K562 (cell line): ENCODE results near the gene OR52I2. TPM values are rescaled to one million over a fixed set of nuclear protein-coding genes. Genes with fewer than 3 reads are reported as not detected.

ENCODE experiments used
- DMBX1 ChIP-seq: fragments of 250-450 bp; sonication (Bioruptor Pico); IDR thresholded peaks from 2 replicates; pipeline ENCODE4 v1.8.0; 2022; ENCODE audit warnings: inconsistent platforms, mild to moderate bottlenecking, moderate library complexity, borderline replicate concordance
- MAFG ChIP-seq: fragments of 450-650 bp; conservative IDR thresholded peaks from 2 replicates; pipeline ENCODE4 v1.6.1; 2016; ENCODE audit warnings: missing genetic modification characterization, missing compliant biosample characterization
- MED1 ChIP-seq: sonication (generic); formaldehyde crosslinking; IDR thresholded peaks from 2 replicates; pipeline ENCODE4 v1.8.1; 2023; ENCODE audit warnings: missing genetic modification reagents, borderline replicate concordance
- NFE2 ChIP-seq: IDR thresholded peaks from 2 replicates; pipeline ENCODE4 v1.6.1; 2014; ENCODE audit warnings: antibody characterized with exemption, low read depth
- RBM22 ChIP-seq: fragments of 200-400 bp; formaldehyde crosslinking; IDR thresholded peaks from 2 replicates; pipeline ENCODE4 v1.6.1; 2018; ENCODE audit warnings: low read length, low read depth; ENCODE audit not compliant: poor library complexity, severe bottlenecking
- SMC3 ChIP-seq: conservative IDR thresholded peaks from 2 replicates; pipeline ENCODE4 v1.6.1; 2011; ENCODE audit warnings: low read depth, low read length, improper control_type of control experiment; ENCODE audit not compliant: insufficient read depth
- SNIP1 ChIP-seq: fragments of 450-650 bp; IDR thresholded peaks from 2 replicates; pipeline ENCODE4 v1.7.1; 2017; ENCODE audit warnings: low read depth, mild to moderate bottlenecking
- ZEB2 ChIP-seq: fragments of 450-650 bp; IDR thresholded peaks from 2 replicates; pipeline ENCODE4 v1.6.1; 2016
- ZFPM2 ChIP-seq: fragments of 250-450 bp; sonication (Bioruptor Pico); IDR thresholded peaks from 2 replicates; pipeline ENCODE4 v1.5.1; 2022; ENCODE audit warnings: mild to moderate bottlenecking
- ZNF316 ChIP-seq: fragments of 450-650 bp; IDR thresholded peaks from 2 replicates; pipeline ENCODE4 v1.6.1; 2016
- ZNF318 ChIP-seq, 2 experiments: fragments of 450-650 bp; IDR thresholded peaks; 2 replicates each; pipeline ENCODE4 v1.6.1; 2016; ENCODE audit warnings: mild to moderate bottlenecking in 2 of 2, borderline replicate concordance in 1 of 2, low read depth in 1 of 2, moderate library complexity in 1 of 2
- ZSCAN29 ChIP-seq: fragments of 450-650 bp; IDR thresholded peaks from 2 replicates; pipeline ENCODE4 v1.6.1; 2017
- ZSCAN32 ChIP-seq: fragments of 450-650 bp; formaldehyde crosslinking; IDR thresholded peaks from 2 replicates; pipeline ENCODE4 v1.4.0; 2020; ENCODE audit warnings: mild to moderate bottlenecking, moderate library complexity
- polyA plus RNA-seq, 8 experiments: library from polyadenylated mRNA; depleted of rRNA in 4 of 8; stranded (reverse) in 5 of 8; unstranded in 3 of 8; fragments of >200 nt; fragmentation: Nextera tagmentation in 2 of 8; fragmentation: Illumina TruSeq in 1 of 8; extraction: Ambion mirVana in 2 of 8; extraction: Trizol in 1 of 8; gene quantifications; 2 replicates each; pipeline versions ENCODE4 v1.2.1 to v1.2.3, GENCODE V29; 2011 to 2014; ENCODE audit warnings: inconsistent platforms in 1 of 8, missing spikeins in 1 of 8
- total RNA-seq, 7 experiments: library from RNA; depleted of rRNA in 6 of 7; stranded (reverse); fragments of >200 nt in 6 of 7; fragmentation: Illumina TruSeq in 2 of 7; extraction: Trizol in 2 of 7; gene quantifications; 2 replicates each; pipeline versions ENCODE4 v1.2.1 to v1.2.3, GENCODE V29; 2011 to 2021; ENCODE audit warnings: low replicate concordance in 1 of 7
- TF ChIP-seq, protein P1 (sequence below): fragments of 200-400 bp; formaldehyde crosslinking; IDR thresholded peaks from 2 replicates; pipeline ENCODE4 v1.6.1; 2017; ENCODE audit warnings: mild to moderate bottlenecking, low read depth, low read length, moderate library complexity
- TF ChIP-seq, protein P2 (sequence below): fragments of 200-800 bp; sonication (Bioruptor generic); IDR thresholded peaks from 2 replicates; pipeline ENCODE4 v1.6.1; 2017; ENCODE audit warnings: missing genetic modification characterization, missing compliant biosample characterization

Gene OR52I2
- total and polyA plus RNA-seq, 9 of the 15 experiments (the other 6 are each of a cell fraction or from before 2014, with no cell fraction given) = not detected

DNA sequence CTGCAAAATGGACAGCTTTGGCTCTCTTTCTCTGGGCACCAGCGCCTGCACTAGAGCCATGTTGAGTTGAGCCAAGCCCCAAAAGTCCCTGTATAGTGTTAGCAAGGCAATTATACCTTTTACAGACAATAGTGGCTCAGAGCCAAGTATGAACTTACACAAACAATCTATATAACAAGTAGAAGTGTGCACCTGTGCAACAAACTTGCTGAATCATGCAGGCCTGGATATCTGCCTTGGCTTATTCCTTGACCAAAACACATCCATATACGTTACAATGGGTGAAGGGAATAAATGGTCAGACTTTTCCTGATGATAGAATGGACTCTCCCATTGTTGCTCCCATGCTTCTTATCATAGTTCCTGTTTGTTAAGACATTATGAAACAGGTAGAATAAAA is 3.8 kb upstream of the OR52I2 start (continued):
- TF ChIP-seq, protein P1, sequence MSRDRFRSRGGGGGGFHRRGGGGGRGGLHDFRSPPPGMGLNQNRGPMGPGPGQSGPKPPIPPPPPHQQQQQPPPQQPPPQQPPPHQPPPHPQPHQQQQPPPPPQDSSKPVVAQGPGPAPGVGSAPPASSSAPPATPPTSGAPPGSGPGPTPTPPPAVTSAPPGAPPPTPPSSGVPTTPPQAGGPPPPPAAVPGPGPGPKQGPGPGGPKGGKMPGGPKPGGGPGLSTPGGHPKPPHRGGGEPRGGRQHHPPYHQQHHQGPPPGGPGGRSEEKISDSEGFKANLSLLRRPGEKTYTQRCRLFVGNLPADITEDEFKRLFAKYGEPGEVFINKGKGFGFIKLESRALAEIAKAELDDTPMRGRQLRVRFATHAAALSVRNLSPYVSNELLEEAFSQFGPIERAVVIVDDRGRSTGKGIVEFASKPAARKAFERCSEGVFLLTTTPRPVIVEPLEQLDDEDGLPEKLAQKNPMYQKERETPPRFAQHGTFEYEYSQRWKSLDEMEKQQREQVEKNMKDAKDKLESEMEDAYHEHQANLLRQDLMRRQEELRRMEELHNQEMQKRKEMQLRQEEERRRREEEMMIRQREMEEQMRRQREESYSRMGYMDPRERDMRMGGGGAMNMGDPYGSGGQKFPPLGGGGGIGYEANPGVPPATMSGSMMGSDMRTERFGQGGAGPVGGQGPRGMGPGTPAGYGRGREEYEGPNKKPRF = no peak
- peak; percentile 15; the same call in 1 of the 2 replicates for TF ChIP-seq MAFG (tag)
- TF ChIP-seq ZNF316 = peak; percentile 20
- TF ChIP-seq ZFPM2 (CRISPR knock-in tag) = no peak
- TF ChIP-seq, protein P2, sequence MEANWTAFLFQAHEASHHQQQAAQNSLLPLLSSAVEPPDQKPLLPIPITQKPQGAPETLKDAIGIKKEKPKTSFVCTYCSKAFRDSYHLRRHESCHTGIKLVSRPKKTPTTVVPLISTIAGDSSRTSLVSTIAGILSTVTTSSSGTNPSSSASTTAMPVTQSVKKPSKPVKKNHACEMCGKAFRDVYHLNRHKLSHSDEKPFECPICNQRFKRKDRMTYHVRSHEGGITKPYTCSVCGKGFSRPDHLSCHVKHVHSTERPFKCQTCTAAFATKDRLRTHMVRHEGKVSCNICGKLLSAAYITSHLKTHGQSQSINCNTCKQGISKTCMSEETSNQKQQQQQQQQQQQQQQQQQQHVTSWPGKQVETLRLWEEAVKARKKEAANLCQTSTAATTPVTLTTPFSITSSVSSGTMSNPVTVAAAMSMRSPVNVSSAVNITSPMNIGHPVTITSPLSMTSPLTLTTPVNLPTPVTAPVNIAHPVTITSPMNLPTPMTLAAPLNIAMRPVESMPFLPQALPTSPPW (CRISPR knock-in tag) = no peak
- no peak for TF ChIP-seq ZSCAN32 (CRISPR knock-in tag)
- peak; percentile 73 for TF ChIP-seq NFE2
- no peak for TF ChIP-seq SNIP1
- TF ChIP-seq ZNF318 (IDR thresholded peaks at IDR 0.05; ENCODE audit: borderline replicate concordance in 1 of 2, low read depth in 1 of 2) = no peak
- no peak for TF ChIP-seq ZEB2
- TF ChIP-seq ZSCAN29 = no peak
- TF ChIP-seq SMC3 = no peak
- no peak for TF ChIP-seq RBM22
- no peak for TF ChIP-seq DMBX1 (CRISPR knock-in tag)
- no peak for TF ChIP-seq MED1 (CRISPR knock-in tag)
